Vagina (tissue), 2 donors: ENCODE data around the gene THADA. TPM values are rescaled to one million over a fixed set of nuclear protein-coding genes. Genes with fewer than 3 reads are reported as not detected.
"Not testable (repeated sequence)": the region's sequence is repeated elsewhere in the genome, so short reads cannot be mapped to it uniquely, and the experiment has no call there.

ENCODE experiments used
- DNase-seq, 2 donors: peaks; one replicate each; pipeline ENCODE4 v3.0.0-alpha.2; 2017; ENCODE audit errors: extremely low spot score in 2 of 2
- H3K27ac ChIP-seq: fragments of 200-600 bp; sonication (generic); one replicate; pipeline ENCODE4 v1.5.1; 2019
- H3K27me3 ChIP-seq: fragments of 200-600 bp; sonication (generic); one replicate; pipeline ENCODE4 v1.5.1; 2019
- H3K36me3 ChIP-seq, 2 donors: fragments of 200-600 bp; sonication (generic); one replicate each; pipeline ENCODE4 v1.5.1; 2017 to 2019
- H3K4me1 ChIP-seq: fragments of 200-600 bp; sonication (generic); one replicate; pipeline ENCODE4 v1.5.1; 2019
- H3K4me3 ChIP-seq, 2 donors: fragments of 200-600 bp; sonication (generic); 1 replicate in 1 of 2; 2 replicates in 1 of 2; pipeline ENCODE4 v1.5.1; 2016 to 2019
- H3K9me3 ChIP-seq: fragments of 200-600 bp; sonication (generic); one replicate; pipeline ENCODE4 v1.5.1; 2019
- POLR2A ChIP-seq, 2 donors: fragments of 450-650 bp; IDR thresholded peaks; one replicate each; pipeline ENCODE4 v1.6.1; 2017; ENCODE audit warnings: antibody characterized with exemption in 2 of 2, mild to moderate bottlenecking in 2 of 2, moderate library complexity in 2 of 2
- POLR2AphosphoS5 ChIP-seq, 2 donors: sonication (generic); formaldehyde crosslinking; IDR thresholded peaks; one replicate each; pipeline ENCODE4 v1.9.0; 2017; ENCODE audit warnings: antibody characterized with exemption in 2 of 2, mild to moderate bottlenecking in 2 of 2, low read depth in 1 of 2; ENCODE audit not compliant: insufficient read depth in 1 of 2
- intact Hi-C: fragments of 100-400 bp; cut with DNase I; formaldehyde crosslinking; loops from one replicate; pipeline ENCODE4 v1.15.1; 2023
- total RNA-seq: library from RNA; depleted of rRNA; stranded (reverse); fragments of >200 nt; gene quantifications from one replicate; pipeline ENCODE4 v1.2.3, GENCODE V29; 2016
- TF ChIP-seq, protein P1 (sequence below), 3 experiments: fragments of 450-650 bp in 2 of 3; fragments of 200-600 bp in 1 of 3; sonication (generic) in 1 of 3; IDR thresholded peaks; one replicate each; pipeline ENCODE4 v1.5.1; 2017 to 2019; ENCODE audit warnings: antibody characterized with exemption in 3 of 3, mild to moderate bottlenecking in 2 of 3, moderate library complexity in 2 of 3

Gene THADA
- total RNA-seq, 1 donor from 2014 or later = 32.2 TPM

GRCh38 chr2:43387092-43388062, 208.5 kb downstream of the THADA start:
- H3K9me3 ChIP-seq = no peaks in the 10 kb centered on the region
- H3K27ac ChIP-seq = no peak overlapping the region
- H3K36me3 ChIP-seq = no peaks in the 10 kb centered on the region
- no peak overlapping the region for H3K4me3 ChIP-seq
- H3K27me3 ChIP-seq = no peaks in the 10 kb centered on the region
- intact Hi-C loops = no loop called here
- no peak for TF ChIP-seq POLR2AphosphoS5 (IDR thresholded peaks at IDR 0.05; ENCODE audit: insufficient read depth in 1 of 2, low read depth in 1 of 2)
- TF ChIP-seq, protein P1, sequence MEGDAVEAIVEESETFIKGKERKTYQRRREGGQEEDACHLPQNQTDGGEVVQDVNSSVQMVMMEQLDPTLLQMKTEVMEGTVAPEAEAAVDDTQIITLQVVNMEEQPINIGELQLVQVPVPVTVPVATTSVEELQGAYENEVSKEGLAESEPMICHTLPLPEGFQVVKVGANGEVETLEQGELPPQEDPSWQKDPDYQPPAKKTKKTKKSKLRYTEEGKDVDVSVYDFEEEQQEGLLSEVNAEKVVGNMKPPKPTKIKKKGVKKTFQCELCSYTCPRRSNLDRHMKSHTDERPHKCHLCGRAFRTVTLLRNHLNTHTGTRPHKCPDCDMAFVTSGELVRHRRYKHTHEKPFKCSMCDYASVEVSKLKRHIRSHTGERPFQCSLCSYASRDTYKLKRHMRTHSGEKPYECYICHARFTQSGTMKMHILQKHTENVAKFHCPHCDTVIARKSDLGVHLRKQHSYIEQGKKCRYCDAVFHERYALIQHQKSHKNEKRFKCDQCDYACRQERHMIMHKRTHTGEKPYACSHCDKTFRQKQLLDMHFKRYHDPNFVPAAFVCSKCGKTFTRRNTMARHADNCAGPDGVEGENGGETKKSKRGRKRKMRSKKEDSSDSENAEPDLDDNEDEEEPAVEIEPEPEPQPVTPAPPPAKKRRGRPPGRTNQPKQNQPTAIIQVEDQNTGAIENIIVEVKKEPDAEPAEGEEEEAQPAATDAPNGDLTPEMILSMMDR (IDR thresholded peaks at IDR 0.05) = no peak
- no peak for TF ChIP-seq POLR2A (IDR thresholded peaks at IDR 0.05)
- peaks cover 11% of the 10 kb centered on the region for H3K4me1 ChIP-seq
- no peak for DNase-seq

DNA sequence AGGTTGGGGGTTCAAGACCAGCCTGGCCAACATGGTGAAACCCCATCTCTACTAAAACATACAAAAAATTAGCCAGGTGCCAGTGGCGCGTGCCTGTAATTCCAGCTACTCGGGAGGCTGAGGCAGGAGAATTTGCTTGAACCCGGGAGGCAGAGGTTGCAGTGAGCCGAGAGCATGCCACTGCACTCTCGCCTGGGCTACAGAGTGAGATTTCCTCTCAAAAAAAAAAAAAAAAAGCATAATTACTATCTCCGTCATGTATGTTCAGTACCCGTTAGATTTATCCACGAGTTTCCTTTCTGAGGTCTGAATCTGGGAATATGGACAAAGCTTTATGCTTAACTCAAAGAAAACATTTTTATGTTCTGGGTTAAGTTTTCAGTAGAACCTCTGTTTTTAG, 209.2 kb downstream of the THADA start:
- H3K27ac ChIP-seq, intact Hi-C loops: not testable (repeated sequence)

GRCh38 chr2:43384143-43384542, 211.7 kb downstream of the THADA start:
- intact Hi-C loops = no loop called here
- Histone ChIP-seq H3K4me3 (no peak overlapping the region), H3K4me1 (peaks cover 10% of the 10 kb centered on the region), H3K36me3 (no peaks in the 10 kb centered on the region), H3K27me3 (no peaks in the 10 kb centered on the region), H3K27ac (no peak overlapping the region), H3K9me3 (no peaks in the 10 kb centered on the region)
- TF ChIP-seq POLR2AphosphoS5 (IDR thresholded peaks at IDR 0.05; ENCODE audit: insufficient read depth in 1 of 2, low read depth in 1 of 2) (no peak), POLR2A (IDR thresholded peaks at IDR 0.05) (no peak)
- TF ChIP-seq, protein P1 (IDR thresholded peaks at IDR 0.05) = no peak
- DNase-seq = no peak

More for the DNA sequence above, 209.2 kb downstream of the THADA start:
- H3K27me3 ChIP-seq, H3K4me3 ChIP-seq, H3K9me3 ChIP-seq, DNase-seq, H3K4me1 ChIP-seq, H3K36me3 ChIP-seq: not testable (repeated sequence)

DNA sequence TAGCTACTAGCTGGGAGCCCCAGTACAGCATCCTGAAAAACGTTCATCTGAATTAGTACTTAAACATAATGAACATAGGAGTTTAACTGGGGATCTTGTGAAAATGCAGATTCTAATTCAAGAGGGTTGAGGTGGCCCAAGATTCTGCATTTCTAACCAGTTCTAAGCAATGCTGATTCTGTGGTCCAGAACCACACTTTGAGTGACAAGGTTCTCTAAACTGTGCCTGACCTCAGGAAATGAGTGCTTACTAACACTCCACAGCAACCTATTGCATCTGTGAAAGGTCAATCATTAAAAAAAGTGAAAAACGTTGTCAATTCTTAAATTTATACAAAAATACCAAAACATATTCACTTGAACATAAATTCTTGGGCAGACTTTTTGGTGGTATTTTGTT, 212.3 kb downstream of the THADA start:
- no peak for DNase-seq
- TF ChIP-seq, protein P1 (IDR thresholded peaks at IDR 0.05) = no peak
- TF ChIP-seq POLR2A (IDR thresholded peaks at IDR 0.05) (no peak), POLR2AphosphoS5 (IDR thresholded peaks at IDR 0.05; ENCODE audit: insufficient read depth in 1 of 2, low read depth in 1 of 2) (no peak)
- Histone ChIP-seq H3K9me3 (no peaks in the 10 kb centered on the region), H3K27me3 (no peaks in the 10 kb centered on the region), H3K4me1 (peaks cover 10% of the 10 kb centered on the region), H3K36me3 (no peaks in the 10 kb centered on the region), H3K27ac (no peak overlapping the region), H3K4me3 (no peak overlapping the region)
- intact Hi-C loops = no loop called here

GRCh38 chr2:43379494-43379893, 216.3 kb downstream of the THADA start:
- DNase-seq = no peak
- Histone ChIP-seq H3K27ac (no peak overlapping the region), H3K27me3 (no peaks in the 10 kb centered on the region), H3K4me1 (peaks cover 7% of the 10 kb centered on the region), H3K4me3 (no peak overlapping the region), H3K36me3 (no peaks in the 10 kb centered on the region), H3K9me3 (no peaks in the 10 kb centered on the region)
- TF ChIP-seq, protein P1 (IDR thresholded peaks at IDR 0.05) = no peak
- no peak for TF ChIP-seq POLR2AphosphoS5 (IDR thresholded peaks at IDR 0.05; ENCODE audit: insufficient read depth in 1 of 2, low read depth in 1 of 2)
- no peak for TF ChIP-seq POLR2A (IDR thresholded peaks at IDR 0.05)
- intact Hi-C loops = no loop called here
